HG03095 (cell line): ENCODE data around the gene CRIP2.

ENCODE experiments used
- ATAC-seq: cut with Tn5 transposase; IDR thresholded peaks from one replicate; pipeline ENCODE4 v1.9.1; 2021; ENCODE audit warnings: moderate library complexity; ENCODE audit not compliant: unreplicated experiment

Gene CRIP2

GRCh38 chr14:105460616-105461015 is 14.0 kb upstream of the CRIP2 start:
- no peak for ATAC-seq

GRCh38 chr14:105461903-105462302 is 12.7 kb upstream of the CRIP2 start:
- no peak for ATAC-seq

GRCh38 chr14:105464501-105464900 is 10.1 kb upstream of the CRIP2 start:
- ATAC-seq: no peak

GRCh38 chr14:105465209-105466031 is 9.2 kb upstream of the CRIP2 start:
- ATAC-seq: no peak

- ATAC-seq: no peak
These were observed 7.9 kb upstream of the CRIP2 start for GRCh38 chr14:105466531-105467248.

- no peak for ATAC-seq
These were observed 7.2 kb upstream of the CRIP2 start for GRCh38 chr14:105467249-105467941.

GRCh38 chr14:105467942-105468471 is 6.6 kb upstream of the CRIP2 start:
- ATAC-seq: no peak

GRCh38 chr14:105468621-105469241 is 5.9 kb upstream of the CRIP2 start:
- no peak for ATAC-seq

- ATAC-seq: no peak
These were observed 4.9 kb upstream of the CRIP2 start for GRCh38 chr14:105469456-105470349.

- no peak for ATAC-seq
These were observed 4.0 kb upstream of the CRIP2 start for GRCh38 chr14:105470350-105471296.

GRCh38 chr14:105471297-105471821 is 3.3 kb upstream of the CRIP2 start:
- no peak for ATAC-seq

GRCh38 chr14:105471823-105472485 is 2.7 kb upstream of the CRIP2 start:
- ATAC-seq: no peak

- no peak for ATAC-seq
These were observed 2.1 kb upstream of the CRIP2 start for GRCh38 chr14:105472486-105472991.

- no peak for ATAC-seq
These were observed 1.5 kb upstream of the CRIP2 start for GRCh38 chr14:105473033-105473676.

- no peak for ATAC-seq
These were observed 741 bp upstream of the CRIP2 start for GRCh38 chr14:105473677-105474482.

GRCh38 chr14:105475269-105476096 is 862 bp downstream of the CRIP2 start:
- no peak for ATAC-seq
